NCI-H446 treated with DMSO at 0.1 percent for 48 hours (cell line): ENCODE data around the gene PPP1R37.
"Not testable (repeated sequence)": the region's sequence is repeated elsewhere in the genome, so short reads cannot be mapped to it uniquely, and the experiment has no call there.

ENCODE experiments used
- DNase-seq: peaks from one replicate; lab custom pipeline; 2025; lab: John Stamatoyannopoulos, UW

PPP1R37 gene

GRCh38 chr19:45115809-45116615 is 23.0 kb downstream of the PPP1R37 start:
- DNase-seq = no peak

GRCh38 chr19:45117167-45117594 is 24.2 kb downstream of the PPP1R37 start:
- no peak for DNase-seq

GRCh38 chr19:45117671-45118070 is 24.7 kb downstream of the PPP1R37 start:
- DNase-seq = no peak

GRCh38 chr19:45118106-45118505 is 25.1 kb downstream of the PPP1R37 start:
- no peak for DNase-seq

DNA sequence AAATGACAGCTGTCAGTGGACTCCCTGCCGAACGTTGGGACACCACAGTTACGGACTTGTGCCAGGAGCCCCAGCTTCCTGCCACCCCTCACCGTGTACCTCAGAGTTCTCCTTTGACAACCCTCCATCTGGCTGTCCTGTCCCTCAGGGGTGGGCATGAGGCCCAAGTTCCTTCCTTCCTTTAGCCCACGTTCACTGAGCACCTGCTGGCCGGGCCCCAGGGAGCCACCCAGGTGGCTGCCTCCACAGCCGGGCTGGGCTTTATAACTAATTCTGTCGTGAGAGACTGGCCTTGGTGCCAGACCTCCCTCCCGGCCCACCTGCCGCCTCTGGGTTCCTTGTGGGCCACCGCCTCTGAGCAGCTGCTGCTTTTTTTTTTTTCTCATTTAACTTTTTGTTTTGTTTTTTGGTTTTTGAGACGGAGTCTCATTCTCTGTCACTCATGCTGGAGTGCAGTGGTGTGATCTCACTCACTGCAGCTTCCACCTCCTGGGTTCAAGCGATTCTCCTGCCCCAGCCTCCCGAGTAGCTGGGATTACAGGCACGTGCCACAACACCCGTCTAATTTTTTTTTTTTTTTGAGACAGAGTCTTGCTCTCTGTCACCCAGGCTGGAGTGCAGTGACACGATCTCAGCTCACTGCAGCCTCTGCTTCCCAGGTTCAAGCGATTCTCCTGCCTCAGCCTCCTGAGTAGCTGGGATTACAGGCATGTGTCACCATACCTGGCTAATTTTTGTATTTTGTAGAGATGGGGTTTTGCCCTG is 25.8 kb downstream of the PPP1R37 start:
- not testable (repeated sequence) for DNase-seq

DNA sequence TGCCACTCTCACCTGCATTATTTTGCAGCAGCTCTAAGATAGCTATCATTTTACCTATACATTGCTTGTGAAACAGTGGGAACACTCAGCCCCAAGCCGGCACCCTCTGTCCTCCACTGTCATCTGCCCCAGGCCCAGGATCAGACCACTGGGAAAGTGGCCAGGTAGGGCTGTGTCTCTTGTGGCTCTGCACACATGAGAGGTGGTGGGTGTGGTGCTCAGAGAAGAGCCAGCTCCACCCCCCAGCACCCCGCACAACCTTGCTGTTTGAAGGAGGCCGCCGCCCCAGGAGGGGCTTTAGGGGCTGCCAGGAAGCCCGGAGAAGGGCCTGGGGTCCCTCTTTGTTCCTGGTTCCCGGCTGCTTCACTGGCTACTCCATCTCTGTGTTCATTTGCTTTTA is 26.6 kb downstream of the PPP1R37 start:
- no peak for DNase-seq

DNA sequence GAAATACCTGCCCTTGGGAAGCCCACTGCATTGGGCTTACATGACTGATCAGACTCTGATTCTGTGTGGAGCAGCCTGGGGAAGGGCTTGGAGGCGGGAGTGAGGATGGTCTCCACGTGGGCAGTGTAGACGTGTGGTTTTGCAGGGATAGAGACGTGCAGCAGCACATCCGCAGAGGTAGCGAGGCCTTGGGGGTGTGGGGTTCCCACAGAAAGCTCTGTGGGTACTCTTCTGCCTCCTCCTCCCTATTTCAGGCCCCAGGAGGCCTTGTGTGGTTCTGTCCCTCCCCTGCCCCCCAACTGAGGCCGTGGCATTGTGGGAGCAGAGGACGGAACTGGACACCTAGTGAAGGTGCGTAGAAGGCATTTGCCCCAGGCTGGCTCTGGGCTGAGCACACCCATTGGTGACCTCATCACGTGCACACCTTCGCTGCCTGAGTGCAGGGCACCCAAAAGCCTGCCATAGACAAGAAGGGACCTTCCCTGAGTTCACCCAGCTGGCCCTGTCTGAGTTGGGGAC is 28.9 kb downstream of the PPP1R37 start:
- no peak for DNase-seq

GRCh38 chr19:45122832-45123231 is 29.9 kb downstream of the PPP1R37 start:
- DNase-seq = no peak

GRCh38 chr19:45123440-45123850 is 30.5 kb downstream of the PPP1R37 start:
- DNase-seq = no peak

- DNase-seq = no peak
Observed at GRCh38 chr19:45124021-45124420, 31.0 kb downstream of the PPP1R37 start.

DNA sequence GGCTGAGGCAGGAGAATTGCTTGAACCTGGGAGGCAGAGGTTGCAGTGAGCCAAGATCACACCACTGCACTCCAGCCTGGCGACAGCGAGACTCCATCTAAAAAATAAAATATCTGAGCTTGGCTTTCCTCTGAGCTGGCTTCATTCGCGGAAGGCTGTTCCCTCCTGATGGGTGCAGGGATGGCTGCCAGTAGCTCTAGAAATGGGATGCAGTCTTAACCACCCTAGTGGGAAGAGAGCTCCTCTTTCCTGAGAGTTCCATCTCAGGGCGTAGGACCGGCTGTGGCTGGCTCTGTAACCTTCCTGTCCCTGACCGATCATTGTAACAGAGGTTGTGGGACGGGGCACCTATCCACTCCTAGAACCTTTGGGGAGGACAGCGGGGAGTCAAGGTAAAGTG is 32.4 kb downstream of the PPP1R37 start:
- no peak for DNase-seq

- no peak for DNase-seq
Observed at GRCh38 chr19:45125975-45126493, 33.1 kb downstream of the PPP1R37 start.

DNA sequence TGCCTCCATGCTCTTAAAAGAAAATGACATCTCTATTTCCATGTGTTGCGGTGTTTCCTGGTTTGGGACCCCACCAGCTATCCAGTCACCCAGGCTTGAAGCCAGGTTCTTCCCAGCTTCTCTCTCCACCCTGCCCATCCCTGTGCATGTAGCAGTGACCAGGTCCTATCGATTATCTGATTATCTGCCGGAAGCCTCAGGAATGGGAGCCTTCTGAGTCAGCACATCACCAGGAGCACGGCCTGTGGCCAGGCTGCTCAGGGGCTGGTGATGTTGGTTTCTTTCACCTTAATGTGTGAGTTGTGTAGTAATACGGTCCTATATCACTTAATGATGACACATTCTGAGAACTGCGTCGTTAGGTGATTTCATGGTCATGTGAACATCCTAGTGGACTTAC is 33.7 kb downstream of the PPP1R37 start:
- no peak for DNase-seq

- DNase-seq = no peak
Observed at GRCh38 chr19:45128146-45128545, 35.2 kb downstream of the PPP1R37 start.

- DNase-seq = no peak
Observed at GRCh38 chr19:45128806-45129205, 35.8 kb downstream of the PPP1R37 start.

GRCh38 chr19:45130236-45130635 is 37.3 kb downstream of the PPP1R37 start:
- no peak for DNase-seq

GRCh38 chr19:45130888-45131615 is 38.1 kb downstream of the PPP1R37 start:
- DNase-seq = no peak

- DNase-seq = no peak
Observed at GRCh38 chr19:45133661-45134060, 40.7 kb downstream of the PPP1R37 start.

- DNase-seq = no peak
Observed at GRCh38 chr19:45135176-45135885, 42.4 kb downstream of the PPP1R37 start.

- DNase-seq = no peak
Observed at GRCh38 chr19:45136507-45137178, 43.7 kb downstream of the PPP1R37 start.
